GM11168 (cell line): Measurements from ENCODE around the gene TAPBPL.

Experiments
- in situ Hi-C: fragments of 300-500 bp; cut with MboI; formaldehyde crosslinking; loops from one replicate; pipeline ENCODE4 v1.12.0; 2022; ENCODE audit warnings: low sequenced_read_pairs; ENCODE audit not compliant: unreplicated experiment

Gene TAPBPL

GRCh38 chr12:6434205-6435140 is 17.4 kb upstream of the TAPBPL start:
- in situ Hi-C loops: no loop called here

GRCh38 chr12:6435961-6436715 is 15.7 kb upstream of the TAPBPL start:
- in situ Hi-C loops: no loop called here

GRCh38 chr12:6437586-6437985 is 14.3 kb upstream of the TAPBPL start:
- in situ Hi-C loops: no loop called here

GRCh38 chr12:6438345-6438744 is 13.5 kb upstream of the TAPBPL start:
- in situ Hi-C loops: no loop called here

- in situ Hi-C loops: no loop called here
Observed at GRCh38 chr12:6440391-6440790, 11.5 kb upstream of the TAPBPL start.

GRCh38 chr12:6442836-6443235 is 9.0 kb upstream of the TAPBPL start:
- in situ Hi-C loops: no loop called here

- in situ Hi-C loops: no loop called here
Observed at GRCh38 chr12:6443361-6443983, 8.4 kb upstream of the TAPBPL start.

- in situ Hi-C loops: no loop called here
Observed at GRCh38 chr12:6444031-6444430, 7.8 kb upstream of the TAPBPL start.

- in situ Hi-C loops: no loop called here
Observed at GRCh38 chr12:6444704-6445688, 6.8 kb upstream of the TAPBPL start, which contains the start of gene CD27. Gene CD27, plus strand, starts transcription at chr12:6444955. Its CDS starts 141 bp downstream, at chr12:6445096.

GRCh38 chr12:6450091-6450868 is 1.6 kb upstream of the TAPBPL start:
- in situ Hi-C loops: no loop called here

- in situ Hi-C loops: no loop called here
Observed at GRCh38 chr12:6450869-6451347, 934 bp upstream of the TAPBPL start.

GRCh38 chr12:6452245-6452943 is 552 bp downstream of the TAPBPL start:
- in situ Hi-C loops: no loop called here

GRCh38 chr12:6452944-6453630 is 1.2 kb downstream of the TAPBPL start:
- in situ Hi-C loops: no loop called here

GRCh38 chr12:6457220-6457945 is 5.5 kb downstream of the TAPBPL start:
- in situ Hi-C loops: loop anchor here (5.0 kb wide), 1 partner anchor 35 kb away; no protein-coding TSS in a partner anchor

- in situ Hi-C loops: loop anchor here (5.0 kb wide), 1 partner anchor 36 kb away; no protein-coding TSS in a partner anchor
Observed at GRCh38 chr12:6458281-6459003, 6.6 kb downstream of the TAPBPL start.

- in situ Hi-C loops: loop anchor here (5.0 kb wide), 1 partner anchor 37 kb away; no protein-coding TSS in a partner anchor
Observed at GRCh38 chr12:6459004-6459337, 7.1 kb downstream of the TAPBPL start.
